ENCODE results near the gene TFDP2. TPM values are rescaled to one million over a fixed set of nuclear protein-coding genes. Genes with fewer than 3 reads are reported as not detected.

The TFDP2 gene
- total and polyA plus RNA-seq, 2 donors (not counting 1 experiment from before 2014, with no cell fraction given): 5.5 to 31.7 TPM

- H3K9me3 ChIP-seq (ENCODE audit: control extremely low read depth in 1 of 3, control insufficient read depth in 2 of 3, insufficient read depth in 1 of 3, low read length in 2 of 3): peaks cover 0 to 6% (median 0%) of the 10 kb centered on the region in 3 donors
Measured at GRCh38 chr3:142117056-142117851, 32.1 kb downstream of the TFDP2 start.

More at GRCh38 chr3:142117056-142117851, 32.1 kb downstream of the TFDP2 start:
- CTCF ChIA-PET: no interaction called here
- no peak overlapping the region for H3K9ac ChIP-seq (ENCODE audit: low read length)
- H3K27me3 ChIP-seq (replicated peaks in 1 of 4; ENCODE audit: control extremely low read depth in 1 of 4, control insufficient read depth in 3 of 4, insufficient read depth in 4 of 4, low read length in 3 of 4): no peaks in the 10 kb centered on the region
- no peaks in the 10 kb centered on the region for H3K36me3 ChIP-seq (replicated peaks in 1 of 2; ENCODE audit: control extremely low read depth in 1 of 2, control insufficient read depth in 1 of 2, extremely low read depth in 1 of 2, insufficient read depth in 2 of 2, low read length in 1 of 2)
- Mint-ChIP-seq H3K27ac (no peak overlapping the region), H3K4me3 (no peak overlapping the region), H3K9me3 (ENCODE audit: insufficient read depth) (peaks cover 2% of the 10 kb centered on the region), H3K27me3 (no peaks in the 10 kb centered on the region), H3K4me1 (peaks cover 2% of the 10 kb centered on the region)
- intact Hi-C loops (cut with micrococcal nuclease): no loop called here
- no peak overlapping the region for H3K4me3 ChIP-seq (ENCODE audit: control extremely low read depth in 1 of 5, extremely low read depth in 1 of 5, insufficient read depth in 1 of 5, low read depth in 2 of 5, low read length in 4 of 5)
- peaks cover 24% of the 10 kb centered on the region for H3K79me2 ChIP-seq (ENCODE audit: control insufficient read depth, insufficient read depth, low read length)
- ATAC-seq (ENCODE audit: low read depth) (no peak), DNase-seq (no peak)
- no peak overlapping the region for H3K27ac ChIP-seq (ENCODE audit: low read length in 2 of 2)
- no peak overlapping the region for H3K4me2 ChIP-seq (replicated peaks; ENCODE audit: low read depth, low read length, poor library complexity, severe bottlenecking)
- H4K20me1 ChIP-seq (ENCODE audit: control insufficient read depth, insufficient read depth, low read length, poor library complexity, severe bottlenecking): no peaks in the 10 kb centered on the region
- 94% methylated on average over 5 of the region's 8 CpGs for WGBS (ENCODE audit: insufficient coverage)
- no peak overlapping the region for H2AFZ ChIP-seq (ENCODE audit: insufficient read depth, low read depth, low read length, poor library complexity, severe bottlenecking)
- POLR2A ChIA-PET: no interaction called here
- no peaks in the 10 kb centered on the region for H3K4me1 ChIP-seq (ENCODE audit: control insufficient read depth in 2 of 2, insufficient read depth in 2 of 2, low read length in 2 of 2)
- no peak for TF ChIP-seq CTCF (IDR thresholded peaks at IDR 0.05)
- no peak for TF ChIP-seq EZH2 (IDR thresholded peaks at IDR 0.05; ENCODE audit: borderline replicate concordance, insufficient read depth, low read depth, low read length, poor library complexity, severe bottlenecking)
